SW 1271 (cell line): ENCODE data around the gene NOM1.

ENCODE experiments used
- DNase-seq, 2 experiments: peaks; one replicate each; lab custom pipeline; 2025; lab: John Stamatoyannopoulos, UW

NOM1 gene

GRCh38 chr7:157016352-157017041 lies 67.0 kb downstream of the NOM1 start:
- DNase-seq, result no peak

DNA sequence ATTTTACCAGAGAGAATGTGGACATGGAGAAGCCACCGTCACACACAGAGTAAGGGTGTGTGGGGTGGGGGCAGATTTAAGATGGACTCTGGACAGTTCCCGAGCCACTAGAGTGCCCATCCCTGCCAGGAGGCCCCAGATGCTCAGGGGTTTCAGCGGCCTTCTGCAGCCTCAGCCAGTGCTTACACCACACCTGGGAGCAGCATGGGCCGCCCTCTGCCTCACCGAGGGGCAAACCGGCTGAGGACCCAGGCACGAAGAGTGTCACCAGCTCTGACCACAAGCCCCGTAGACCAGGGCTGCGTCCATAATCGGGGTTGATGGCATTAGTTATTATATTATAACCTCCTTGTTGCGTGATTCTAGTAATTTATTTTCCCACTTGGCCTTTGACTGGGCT lies 67.6 kb downstream of the NOM1 start:
- no peak for DNase-seq

- DNase-seq, result no peak
These were observed 68.3 kb downstream of the NOM1 start for GRCh38 chr7:157017603-157018327.

DNA sequence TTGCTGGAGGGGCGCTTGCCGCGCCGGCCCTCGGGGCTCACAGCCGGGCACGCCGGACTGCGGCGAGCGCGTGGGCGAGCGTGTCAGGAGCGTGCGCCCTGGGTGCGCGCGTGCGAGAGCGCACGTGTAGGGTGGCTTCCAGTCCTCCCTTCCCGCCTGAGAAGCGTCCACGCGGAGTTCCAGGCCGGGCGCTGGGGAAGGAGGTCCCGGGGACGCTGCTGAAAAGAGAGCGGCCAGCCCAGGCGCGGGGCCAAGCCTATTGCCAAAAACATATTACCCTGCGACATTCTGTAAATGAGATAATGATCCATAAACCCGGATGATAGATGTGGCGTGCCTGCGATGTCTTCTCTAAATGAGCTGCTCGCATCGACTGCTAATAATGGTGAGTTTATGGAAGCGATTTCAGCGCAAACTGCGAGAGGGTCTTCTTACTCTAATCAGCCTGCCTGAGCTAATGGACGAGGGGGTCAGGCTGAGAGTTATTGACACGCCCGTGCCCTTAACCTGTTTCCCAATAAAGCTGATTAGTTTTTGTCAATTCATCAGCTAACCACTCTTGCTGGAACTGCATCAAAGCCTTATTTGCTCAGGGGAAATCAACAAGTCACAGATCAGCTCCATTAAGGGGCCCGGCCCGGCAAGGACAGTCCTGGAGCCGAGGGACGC lies 69.0 kb downstream of the NOM1 start:
- no peak for DNase-seq

DNA sequence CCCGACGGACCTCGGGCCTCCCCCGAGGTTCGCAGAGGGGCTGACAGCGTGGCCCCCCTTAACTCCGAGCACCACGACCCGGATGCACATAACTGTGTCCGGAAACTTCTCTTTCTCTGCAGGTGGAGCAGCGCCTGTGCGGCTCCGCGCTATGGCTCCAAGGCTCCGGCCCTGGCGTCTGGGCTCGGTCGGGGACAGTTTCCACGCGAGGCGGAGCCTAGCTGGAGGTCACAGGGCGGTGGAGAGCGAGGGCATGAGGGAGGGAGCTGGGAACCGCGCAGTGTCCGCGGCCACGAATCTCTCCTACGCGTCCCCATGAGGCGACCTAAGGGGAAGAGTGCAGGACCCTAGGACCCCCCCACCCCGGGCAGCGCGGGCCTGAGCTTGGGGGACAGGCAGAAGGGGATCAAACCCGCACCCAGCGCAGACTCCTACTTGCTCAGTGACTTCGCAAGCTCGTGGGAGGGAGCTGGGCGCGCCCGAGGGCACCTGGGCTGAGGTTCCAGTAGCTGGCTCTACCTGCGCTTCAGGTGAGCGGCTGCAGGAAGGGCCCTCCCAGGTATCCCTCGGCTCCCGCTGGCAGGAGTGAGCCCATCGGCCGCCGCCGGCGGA lies 69.6 kb downstream of the NOM1 start:
- no peak for DNase-seq

DNA sequence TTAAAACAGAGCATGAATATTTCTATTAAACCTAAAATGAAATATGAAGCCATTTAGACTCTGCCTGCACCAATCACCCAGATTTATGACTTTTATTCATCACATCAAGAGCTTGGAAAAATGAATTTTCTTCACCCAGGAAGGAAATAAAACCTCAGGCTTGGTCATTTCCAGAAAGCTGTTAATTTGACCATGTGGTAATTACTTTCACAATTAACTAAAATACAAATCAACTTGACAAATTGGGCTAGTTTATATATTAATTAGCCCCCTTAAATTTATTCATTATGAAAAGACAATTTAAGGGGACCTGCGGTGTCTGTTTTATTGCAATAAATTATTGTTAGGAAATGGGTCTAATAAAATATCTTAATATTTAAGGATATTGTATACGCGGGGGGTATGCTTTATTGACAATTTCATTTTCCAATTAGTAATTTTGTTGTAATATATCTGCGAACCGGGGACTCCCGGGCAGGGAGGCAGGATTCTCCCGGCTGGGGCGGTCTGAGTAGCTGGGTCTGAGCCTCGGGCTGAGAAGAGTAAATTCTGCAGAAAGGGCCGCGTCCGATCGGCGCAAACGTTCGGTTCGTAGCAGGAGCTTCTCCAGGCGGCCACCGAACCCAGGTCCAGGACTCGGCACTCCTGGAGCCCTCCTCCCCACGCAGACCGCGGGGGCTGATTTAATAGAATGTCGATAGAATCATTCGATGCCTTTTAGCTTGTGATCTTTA lies 70.4 kb downstream of the NOM1 start:
- DNase-seq, result no peak

DNA sequence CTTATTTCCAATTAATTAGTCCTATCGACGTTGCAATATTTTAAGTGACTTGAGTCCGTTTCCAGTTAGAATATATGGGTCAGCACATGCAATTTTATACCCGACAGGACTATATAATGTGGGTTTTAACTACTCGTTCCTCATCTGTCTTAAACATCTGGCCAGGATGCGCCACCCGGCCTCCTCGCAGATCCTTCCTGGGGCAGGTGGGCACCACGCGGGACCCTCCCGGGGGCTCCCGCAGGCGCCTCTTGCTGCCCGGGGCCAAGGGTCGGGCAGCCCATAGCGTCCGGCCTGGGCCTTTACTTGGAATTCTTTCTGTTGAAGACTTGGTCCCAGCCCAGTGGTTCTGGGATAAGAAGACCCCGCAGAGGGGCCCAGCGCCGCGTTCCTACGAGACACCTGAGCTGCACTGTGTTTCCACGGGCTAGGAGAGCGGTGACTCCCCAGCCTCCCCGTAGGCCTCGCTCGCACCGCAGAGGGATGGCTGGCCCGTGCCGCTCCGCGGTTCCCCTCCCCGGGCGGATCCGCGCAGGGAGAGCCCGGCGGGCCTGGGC lies 71.1 kb downstream of the NOM1 start:
- no peak for DNase-seq

- DNase-seq, result no peak
These were observed 71.8 kb downstream of the NOM1 start for GRCh38 chr7:157021071-157021870.

DNA sequence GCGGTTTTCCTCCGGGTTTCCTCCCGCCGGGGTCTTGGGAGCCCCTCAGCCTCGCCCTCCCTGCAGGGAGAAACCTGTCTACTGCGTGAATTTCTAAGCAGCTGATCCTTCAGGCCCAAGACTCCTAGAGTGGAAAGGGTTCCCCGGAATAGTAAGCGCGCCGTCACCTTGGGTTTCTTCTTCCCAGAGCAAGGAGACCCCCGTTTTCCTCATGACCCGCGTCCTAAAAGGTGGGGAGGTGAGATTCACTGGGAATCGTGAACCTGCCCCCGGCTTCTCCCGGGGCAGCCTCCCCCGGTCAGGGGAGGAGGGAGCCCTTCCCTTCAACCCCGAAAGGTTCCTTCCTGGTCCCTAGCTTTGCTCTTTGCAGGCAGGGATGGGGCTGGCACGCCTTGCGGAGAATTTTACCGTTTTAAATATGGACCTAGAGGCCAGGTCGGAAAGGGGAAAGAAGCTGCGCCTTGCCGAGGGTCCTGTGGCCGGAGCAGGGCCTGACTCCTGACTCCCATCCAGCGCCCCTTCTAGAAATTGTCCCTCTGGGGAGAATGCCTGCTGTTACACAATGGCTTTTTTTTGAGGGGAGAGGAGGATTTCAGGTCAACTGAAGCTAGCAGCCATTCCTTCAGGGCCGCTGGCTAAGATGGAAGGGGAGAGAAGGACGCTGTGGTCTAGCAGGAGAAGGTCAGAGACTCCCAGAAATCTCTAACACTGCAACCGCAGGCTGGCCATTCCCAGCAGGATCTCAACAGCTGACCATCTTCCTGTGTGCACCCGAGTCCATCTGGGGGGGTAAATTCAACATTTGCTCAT lies 72.6 kb downstream of the NOM1 start:
- DNase-seq, result no peak
